Upper lobe of left lung (tissue), 6 donors: ENCODE measurements around the gene KCNIP2. TPM values are rescaled to one million over a fixed set of nuclear protein-coding genes. Genes with fewer than 3 reads are reported as not detected.

Experiments used
- ATAC-seq, 2 donors: fragments of 200-7000 bp; cut with Tn5 transposase; one replicate each; pipeline ENCODE4 v1.9.1; 2022; ENCODE audit warnings: mild to moderate bottlenecking in 2 of 2, moderate library complexity in 2 of 2; ENCODE audit not compliant: low FRiP score in 2 of 2
- DNase-seq, 2 donors: peaks; one replicate each; pipeline ENCODE4 v3.0.0-alpha.2; 2019 to 2020
- H3K27ac ChIP-seq, 4 donors: fragments of 200-600 bp; sonication (generic); one replicate each; pipeline ENCODE4 v1.5.1; 2016 to 2019
- H3K27me3 ChIP-seq, 4 donors: fragments of 200-600 bp; sonication (generic); one replicate each; pipeline ENCODE4 v1.5.1; 2017 to 2019
- H3K36me3 ChIP-seq, 4 donors: fragments of 200-600 bp; sonication (generic); one replicate each; pipeline ENCODE4 v1.5.1; 2016 to 2019
- H3K4me1 ChIP-seq, 4 donors: fragments of 200-600 bp; sonication (generic); one replicate each; pipeline ENCODE4 v1.5.1; 2018 to 2019
- H3K4me3 ChIP-seq, 4 donors: fragments of 200-600 bp; sonication (generic); one replicate each; pipeline ENCODE4 v1.5.1; 2017 to 2019; ENCODE audit warnings: mild to moderate bottlenecking in 2 of 4, moderate library complexity in 1 of 4
- H3K9me3 ChIP-seq, 4 donors: fragments of 200-600 bp; sonication (generic); one replicate each; pipeline ENCODE4 v1.5.1; 2018 to 2019
- EP300 ChIP-seq, 4 donors: sonication (generic); formaldehyde crosslinking; IDR thresholded peaks; one replicate each; pipeline ENCODE4 v1.5.1; 2017; ENCODE audit warnings: antibody characterized with exemption in 4 of 4, control low read depth in 2 of 4
- POLR2A ChIP-seq, 4 donors: fragments of 450-650 bp; IDR thresholded peaks; one replicate each; pipeline ENCODE4 v1.5.1; 2016 to 2017; ENCODE audit warnings: antibody characterized with exemption in 4 of 4, mild to moderate bottlenecking in 2 of 4
- POLR2AphosphoS5 ChIP-seq, 2 donors: sonication (generic); formaldehyde crosslinking; IDR thresholded peaks; one replicate each; pipeline ENCODE4 v1.5.1; 2017; ENCODE audit warnings: antibody characterized with exemption in 2 of 2
- WGBS, 2 donors: methylation state at CpG; one replicate each; pipeline ENCODE4 v1.1.5; 2017 to 2018; 5-methylcytosine and 5-hydroxymethylcytosine counted together
- total RNA-seq, 6 donors: library from RNA; depleted of rRNA in 4 of 6; stranded (reverse); fragments of >200 nt in 4 of 6; gene quantifications; one replicate each; pipeline versions ENCODE4 v1.1.0 to v1.2.1, GENCODE V29; 2016 to 2021
- TF ChIP-seq, protein P1 (sequence below), 6 experiments: fragments of 450-650 bp in 4 of 6; fragments of 200-600 bp in 2 of 6; sonication (generic) in 2 of 6; IDR thresholded peaks; one replicate each; pipeline ENCODE4 v1.5.1; 2016 to 2019; ENCODE audit warnings: antibody characterized with exemption in 6 of 6
- donor health status: DM: no; HTN: no; CAD: no; lungs with moderate emphysema.
- donor health status: DM: no; HTN: yes; CAD: no; lungs with severe emphysema.

The KCNIP2 gene
- total RNA-seq, 6 donors from 2014 or later = 0.76 to 21.0 (median 3.8) TPM

GRCh38 chr10:101878869-101879268, 35.3 kb upstream of the KCNIP2 start:
- no peaks in the 10 kb centered on the region for H3K9me3 ChIP-seq
- TF ChIP-seq EP300 (IDR thresholded peaks at IDR 0.05) (no peak), POLR2AphosphoS5 (IDR thresholded peaks at IDR 0.05) (no peak), POLR2A (IDR thresholded peaks at IDR 0.05) (no peak)
- TF ChIP-seq, protein P1, sequence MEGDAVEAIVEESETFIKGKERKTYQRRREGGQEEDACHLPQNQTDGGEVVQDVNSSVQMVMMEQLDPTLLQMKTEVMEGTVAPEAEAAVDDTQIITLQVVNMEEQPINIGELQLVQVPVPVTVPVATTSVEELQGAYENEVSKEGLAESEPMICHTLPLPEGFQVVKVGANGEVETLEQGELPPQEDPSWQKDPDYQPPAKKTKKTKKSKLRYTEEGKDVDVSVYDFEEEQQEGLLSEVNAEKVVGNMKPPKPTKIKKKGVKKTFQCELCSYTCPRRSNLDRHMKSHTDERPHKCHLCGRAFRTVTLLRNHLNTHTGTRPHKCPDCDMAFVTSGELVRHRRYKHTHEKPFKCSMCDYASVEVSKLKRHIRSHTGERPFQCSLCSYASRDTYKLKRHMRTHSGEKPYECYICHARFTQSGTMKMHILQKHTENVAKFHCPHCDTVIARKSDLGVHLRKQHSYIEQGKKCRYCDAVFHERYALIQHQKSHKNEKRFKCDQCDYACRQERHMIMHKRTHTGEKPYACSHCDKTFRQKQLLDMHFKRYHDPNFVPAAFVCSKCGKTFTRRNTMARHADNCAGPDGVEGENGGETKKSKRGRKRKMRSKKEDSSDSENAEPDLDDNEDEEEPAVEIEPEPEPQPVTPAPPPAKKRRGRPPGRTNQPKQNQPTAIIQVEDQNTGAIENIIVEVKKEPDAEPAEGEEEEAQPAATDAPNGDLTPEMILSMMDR (IDR thresholded peaks at IDR 0.05) = no peak
- no peak overlapping the region for H3K27ac ChIP-seq
- 82 to 92% methylated on average over 3 of the region's 3 CpGs for WGBS, 2 donors
- H3K4me3 ChIP-seq = no peak overlapping the region
- no peak for ATAC-seq
- H3K4me1 ChIP-seq = no peaks in the 10 kb centered on the region
- DNase-seq = no peak
- H3K36me3 ChIP-seq = peaks cover 0 to 12% (median 2%) of the 10 kb centered on the region in 4 donors
- no peaks in the 10 kb centered on the region for H3K27me3 ChIP-seq

GRCh38 chr10:101875068-101875688, 31.6 kb upstream of the KCNIP2 start:
- H3K27me3 ChIP-seq = no peaks in the 10 kb centered on the region
- no peak overlapping the region for H3K4me3 ChIP-seq
- no peak for TF ChIP-seq POLR2AphosphoS5 (IDR thresholded peaks at IDR 0.05)
- no peak for TF ChIP-seq EP300 (IDR thresholded peaks at IDR 0.05)
- TF ChIP-seq, protein P1 (IDR thresholded peaks at IDR 0.05) = no peak
- TF ChIP-seq POLR2A (IDR thresholded peaks at IDR 0.05) = no peak
- no peak overlapping the region for H3K27ac ChIP-seq
- ATAC-seq = no peak
- H3K4me1 ChIP-seq = no peaks in the 10 kb centered on the region
- peaks cover 0 to 12% (median 4%) of the 10 kb centered on the region in 4 donors for H3K36me3 ChIP-seq
- WGBS, 2 donors = 64 to 88% methylated on average over 3 of the region's 3 CpGs
- H3K9me3 ChIP-seq = no peaks in the 10 kb centered on the region
- DNase-seq = no peak

- DNase-seq (no peak), ATAC-seq (no peak)
- H3K4me1 ChIP-seq = no peaks in the 10 kb centered on the region
- peaks cover 0 to 8% (median 4%) of the 10 kb centered on the region in 4 donors for H3K36me3 ChIP-seq
- no peaks in the 10 kb centered on the region for H3K27me3 ChIP-seq
- H3K27ac ChIP-seq = no peak overlapping the region
- H3K9me3 ChIP-seq = no peaks in the 10 kb centered on the region
- TF ChIP-seq, protein P1 (IDR thresholded peaks at IDR 0.05) = no peak
- TF ChIP-seq EP300 (IDR thresholded peaks at IDR 0.05) = no peak
- TF ChIP-seq POLR2A (IDR thresholded peaks at IDR 0.05) = no peak
- TF ChIP-seq POLR2AphosphoS5 (IDR thresholded peaks at IDR 0.05) = no peak
- H3K4me3 ChIP-seq = no peak overlapping the region
Observed at GRCh38 chr10:101874252-101874651, 30.7 kb upstream of the KCNIP2 start.

- H3K4me1 ChIP-seq = peaks cover 0 to 12% (median 0%) of the 10 kb centered on the region in 4 donors
- no peak overlapping the region for H3K27ac ChIP-seq
- no peaks in the 10 kb centered on the region for H3K27me3 ChIP-seq
- 39 to 58% methylated on average over 1 of the region's 1 CpG for WGBS, 2 donors
- ATAC-seq = no peak
- no peak overlapping the region for H3K4me3 ChIP-seq
- H3K9me3 ChIP-seq = no peaks in the 10 kb centered on the region
- peaks cover 0 to 4% (median 0%) of the 10 kb centered on the region in 4 donors for H3K36me3 ChIP-seq
- no peak for DNase-seq
- TF ChIP-seq, protein P1 (IDR thresholded peaks at IDR 0.05) = no peak
- no peak for TF ChIP-seq POLR2AphosphoS5 (IDR thresholded peaks at IDR 0.05)
Observed at GRCh38 chr10:101867931-101868330, 24.3 kb upstream of the KCNIP2 start.

DNA sequence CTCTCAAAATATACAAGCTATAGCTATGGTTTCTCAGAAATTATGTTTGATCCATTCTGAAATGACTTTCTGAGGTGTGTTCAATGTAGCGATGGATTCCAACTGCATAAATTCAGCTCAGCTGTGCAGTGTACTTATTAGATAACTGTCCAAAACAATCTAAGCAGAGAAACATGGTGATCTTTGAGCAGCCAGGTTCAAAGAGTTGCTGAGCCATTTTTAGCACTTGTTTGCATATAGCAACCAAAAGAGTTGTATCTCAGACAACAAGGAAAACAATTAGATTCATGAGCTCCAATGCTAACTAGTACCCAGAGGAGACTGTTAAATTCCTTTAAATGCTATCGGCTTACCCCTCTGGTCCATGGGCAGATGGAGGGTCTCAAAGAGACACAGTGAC, 15.9 kb upstream of the KCNIP2 start:
- H3K27me3 ChIP-seq = no peaks in the 10 kb centered on the region
- ATAC-seq (no peak), DNase-seq (no peak)
- no peak for TF ChIP-seq EP300 (IDR thresholded peaks at IDR 0.05)
- TF ChIP-seq POLR2A (IDR thresholded peaks at IDR 0.05) = no peak
- no peak for TF ChIP-seq POLR2AphosphoS5 (IDR thresholded peaks at IDR 0.05)
- TF ChIP-seq, protein P1 (IDR thresholded peaks at IDR 0.05) = no peak
- H3K4me1 ChIP-seq = no peaks in the 10 kb centered on the region
- 93 to 100% methylated on average over 2 of the region's 2 CpGs for WGBS, 2 donors
- peaks cover 0 to 8% (median 4%) of the 10 kb centered on the region in 4 donors for H3K9me3 ChIP-seq
- H3K27ac ChIP-seq = no peak overlapping the region
- peaks cover 0 to 7% (median 0%) of the 10 kb centered on the region in 4 donors for H3K36me3 ChIP-seq
- H3K4me3 ChIP-seq = no peak overlapping the region
